ENCODE data around the gene KPNB1.

DNA sequence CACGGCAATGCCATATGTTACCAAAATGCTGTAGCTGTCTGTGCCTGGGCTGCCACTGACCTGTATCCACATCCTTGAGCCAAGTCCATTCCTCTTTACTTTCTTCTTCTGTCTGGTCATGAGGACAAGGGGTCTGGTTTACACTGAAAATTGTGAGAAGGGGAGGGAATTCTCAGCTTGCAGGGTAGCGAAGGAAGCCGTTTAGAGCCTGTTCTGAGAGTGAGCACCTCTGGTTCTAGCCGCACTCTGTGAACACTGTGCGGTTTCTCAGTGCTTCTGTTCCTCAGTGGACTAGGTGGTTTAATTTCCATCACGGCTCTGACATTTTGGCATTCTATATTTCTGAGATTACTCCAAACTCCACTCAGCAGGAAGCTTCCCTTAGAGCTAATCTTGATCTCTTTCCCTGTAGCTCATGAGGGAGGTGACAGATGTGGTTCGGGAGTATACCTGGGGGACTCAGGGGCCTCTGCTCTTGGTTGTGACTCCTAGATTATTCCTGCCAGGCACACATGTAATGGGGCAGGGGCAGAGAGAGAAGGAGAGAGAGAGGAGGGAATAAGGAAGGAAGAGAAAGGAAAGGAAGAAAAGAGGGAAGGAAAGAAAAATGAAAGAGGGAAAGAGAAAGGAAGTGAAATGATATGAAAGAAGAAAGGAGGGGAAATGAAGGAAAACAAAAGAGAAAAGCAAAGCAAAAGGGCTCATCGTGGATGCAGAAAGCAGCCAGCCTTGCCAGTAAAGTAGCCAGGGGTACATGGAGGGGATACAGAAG lies 69.1 kb downstream of the KPNB1 start:
- TF ChIP-seq CTCF (conservative IDR thresholded peaks at IDR 0.05; ENCODE audit: low read length) (no peak), EZH2phosphoT487 (IDR thresholded peaks at IDR 0.05; ENCODE audit: borderline replicate concordance, low read depth, low read length) (no peak)
